Right atrium auricular region (tissue), 2 donors: ENCODE data around the gene ZNF264. TPM values are rescaled to one million over a fixed set of nuclear protein-coding genes. Genes with fewer than 3 reads are reported as not detected.
A peak's percentile ranks its signal among the peaks of the same experiment; 100 is the strongest.

Source experiments
- DNase-seq: peaks from one replicate; pipeline ENCODE4 v3.0.0-alpha.2; 2019; ENCODE audit warnings: low spot score
- H3K27ac ChIP-seq, 2 donors: fragments of 200-600 bp; sonication (generic); 1 replicate in 1 of 2; 2 replicates in 1 of 2; pipeline ENCODE4 v1.5.1; 2016 to 2019
- H3K27me3 ChIP-seq, 2 donors: fragments of 200-600 bp; sonication (generic); one replicate each; pipeline versions ENCODE4 v1.5.1 to v1.6.0; 2017 to 2019
- H3K36me3 ChIP-seq: fragments of 200-600 bp; sonication (generic); one replicate; pipeline ENCODE4 v1.5.1; 2016
- H3K4me1 ChIP-seq, 2 donors: fragments of 200-600 bp; sonication (generic); one replicate each; pipeline versions ENCODE4 v1.5.1 to v1.6.0; 2017 to 2019
- H3K4me3 ChIP-seq, 2 donors: fragments of 200-600 bp; sonication (generic); 1 replicate in 1 of 2; 2 replicates in 1 of 2; pipeline ENCODE4 v1.5.1; 2017 to 2019; ENCODE audit warnings: mild to moderate bottlenecking in 1 of 2, moderate library complexity in 1 of 2
- H3K9me3 ChIP-seq, 2 donors: fragments of 200-600 bp; sonication (generic); one replicate each; pipeline ENCODE4 v1.5.1; 2019
- total RNA-seq, 2 donors: library from RNA; depleted of rRNA; stranded (reverse); fragments of >200 nt; gene quantifications; one replicate each; pipeline ENCODE4 v1.1.0, GENCODE V29; 2016
- TF ChIP-seq, protein P1 (sequence below), 2 donors: fragments of 200-600 bp; sonication (generic); IDR thresholded peaks; one replicate each; pipeline ENCODE4 v1.5.1; 2019; ENCODE audit warnings: antibody characterized with exemption in 2 of 2

The ZNF264 gene
- total RNA-seq, 2 donors from 2014 or later = 11.5 to 23.2 TPM

DNA sequence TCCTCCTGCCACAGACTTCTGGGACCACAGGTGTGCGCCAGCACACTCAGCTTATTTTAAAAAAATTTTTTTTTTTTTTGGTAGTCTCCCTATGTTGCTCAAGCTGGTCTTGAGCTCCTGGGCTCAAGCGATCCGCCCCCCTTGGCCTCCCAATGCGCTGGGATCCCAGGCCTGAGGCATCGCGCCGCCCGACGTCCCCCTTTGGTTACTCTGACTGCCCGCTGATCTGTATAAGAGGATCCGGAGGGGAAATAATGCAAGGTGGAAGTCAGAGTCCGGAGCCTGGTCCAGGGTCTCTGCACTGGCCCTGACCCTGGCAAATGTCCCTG, 48.6 kb downstream of the ZNF264 start:
- H3K4me3 ChIP-seq = peak overlapping the region; percentile 74 to 92
- H3K36me3 ChIP-seq = peaks cover 15% of the 10 kb centered on the region
- peak overlapping the region; percentile 81 to 94 for H3K27ac ChIP-seq
- TF ChIP-seq, protein P1, sequence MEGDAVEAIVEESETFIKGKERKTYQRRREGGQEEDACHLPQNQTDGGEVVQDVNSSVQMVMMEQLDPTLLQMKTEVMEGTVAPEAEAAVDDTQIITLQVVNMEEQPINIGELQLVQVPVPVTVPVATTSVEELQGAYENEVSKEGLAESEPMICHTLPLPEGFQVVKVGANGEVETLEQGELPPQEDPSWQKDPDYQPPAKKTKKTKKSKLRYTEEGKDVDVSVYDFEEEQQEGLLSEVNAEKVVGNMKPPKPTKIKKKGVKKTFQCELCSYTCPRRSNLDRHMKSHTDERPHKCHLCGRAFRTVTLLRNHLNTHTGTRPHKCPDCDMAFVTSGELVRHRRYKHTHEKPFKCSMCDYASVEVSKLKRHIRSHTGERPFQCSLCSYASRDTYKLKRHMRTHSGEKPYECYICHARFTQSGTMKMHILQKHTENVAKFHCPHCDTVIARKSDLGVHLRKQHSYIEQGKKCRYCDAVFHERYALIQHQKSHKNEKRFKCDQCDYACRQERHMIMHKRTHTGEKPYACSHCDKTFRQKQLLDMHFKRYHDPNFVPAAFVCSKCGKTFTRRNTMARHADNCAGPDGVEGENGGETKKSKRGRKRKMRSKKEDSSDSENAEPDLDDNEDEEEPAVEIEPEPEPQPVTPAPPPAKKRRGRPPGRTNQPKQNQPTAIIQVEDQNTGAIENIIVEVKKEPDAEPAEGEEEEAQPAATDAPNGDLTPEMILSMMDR (IDR thresholded peaks at IDR 0.05) = no peak
- H3K9me3 ChIP-seq = no peaks in the 10 kb centered on the region
- H3K4me1 ChIP-seq = peaks cover 0 to 24% of the 10 kb centered on the region in 2 donors
- no peak for DNase-seq
- H3K27me3 ChIP-seq = no peaks in the 10 kb centered on the region

DNA sequence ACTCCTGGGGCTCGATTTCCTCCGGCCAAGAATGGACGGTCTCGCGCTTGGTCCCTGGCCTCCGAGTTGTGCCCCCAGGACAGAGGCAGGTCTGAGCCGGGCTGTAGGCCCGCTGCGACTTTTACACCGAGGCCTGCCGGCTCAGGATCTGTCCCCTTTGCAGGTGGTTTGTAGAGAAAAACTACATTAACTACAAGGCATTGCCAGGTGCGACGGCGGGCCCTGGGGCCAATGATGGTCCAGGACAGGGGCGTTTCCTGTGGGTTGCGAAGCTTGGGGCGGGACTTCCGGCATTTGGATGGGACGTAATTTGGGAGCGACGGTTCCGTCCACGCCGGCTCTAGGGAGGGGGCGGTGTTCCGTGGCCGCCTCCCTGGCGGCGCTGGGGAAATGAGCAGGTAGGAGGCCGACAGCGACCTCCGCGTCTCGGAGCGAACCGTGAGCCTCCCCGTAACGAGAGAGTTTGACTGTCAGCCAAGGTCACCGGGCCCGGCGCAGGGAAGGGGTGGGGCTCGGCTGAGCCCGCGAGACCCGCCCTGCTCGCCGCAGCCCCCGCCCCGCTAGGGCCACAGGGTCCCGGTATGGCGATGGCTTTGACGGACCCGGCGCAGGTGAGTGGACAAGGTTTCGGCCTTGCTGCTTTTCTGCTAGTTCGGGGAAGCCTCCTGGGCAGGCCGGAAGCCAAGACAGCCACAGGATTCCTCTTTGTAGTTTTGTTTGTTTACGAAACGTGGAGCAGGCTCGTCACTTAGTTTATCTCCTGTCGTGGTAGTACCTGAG, 49.2 kb downstream of the ZNF264 start, which contains the start of gene ZNF805:
Gene ZNF805, plus strand, starts transcription at position 322 of the 780 bp plus-strand sequence. Its CDS starts 260 bp downstream, at position 582.
- TF ChIP-seq, protein P1 (IDR thresholded peaks at IDR 0.05) = peak in 1 of 2 donors; percentile 22
- Histone ChIP-seq H3K4me1 (peaks cover 0 to 24% of the 10 kb centered on the region in 2 donors), H3K4me3 (peak within 1 kb of the TSS; percentile 74 to 92), H3K27ac (peak within 1 kb of the TSS; percentile 81 to 94), H3K27me3 (no peaks in the 10 kb centered on the region), H3K9me3 (no peaks in the 10 kb centered on the region), H3K36me3 (peaks cover 19% of the 10 kb centered on the region)
- DNase-seq = peak; percentile 94

DNA sequence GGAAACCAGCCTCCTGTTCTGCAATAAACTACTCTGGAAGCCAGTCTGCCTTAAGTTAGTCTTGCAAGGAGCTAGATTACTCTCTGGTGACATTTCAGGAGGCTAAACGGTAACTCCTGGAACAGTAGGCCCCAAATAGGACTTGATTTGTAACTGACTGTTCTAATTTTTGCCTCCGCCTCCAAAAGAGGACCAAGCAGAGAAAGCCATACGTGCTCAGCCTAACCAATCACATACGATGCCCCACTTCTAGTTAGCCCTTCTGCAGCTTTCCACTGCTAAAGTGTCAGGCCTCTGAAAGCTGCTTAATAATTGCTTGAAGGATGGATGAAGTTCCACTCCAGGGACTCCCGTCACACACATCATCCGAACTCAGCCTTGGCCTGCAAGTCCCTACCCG, 49.9 kb downstream of the ZNF264 start:
- H3K4me3 ChIP-seq = peak overlapping the region; percentile 74 to 92
- DNase-seq = peak; percentile 21
- no peaks in the 10 kb centered on the region for H3K27me3 ChIP-seq
- peaks cover 0 to 24% of the 10 kb centered on the region in 2 donors for H3K4me1 ChIP-seq
- H3K27ac ChIP-seq = peak overlapping the region; percentile 81 to 94
- TF ChIP-seq, protein P1 (IDR thresholded peaks at IDR 0.05) = no peak
- H3K9me3 ChIP-seq = no peaks in the 10 kb centered on the region
- peaks cover 19% of the 10 kb centered on the region for H3K36me3 ChIP-seq

GRCh38 chr19:57242821-57243220, 51.5 kb downstream of the ZNF264 start:
- Histone ChIP-seq H3K9me3 (no peaks in the 10 kb centered on the region), H3K4me3 (no peak overlapping the region), H3K27ac (no peak overlapping the region), H3K36me3 (peaks cover 31% of the 10 kb centered on the region), H3K27me3 (no peaks in the 10 kb centered on the region), H3K4me1 (peaks cover 0 to 24% of the 10 kb centered on the region in 2 donors)
- DNase-seq = no peak
- TF ChIP-seq, protein P1 (IDR thresholded peaks at IDR 0.05) = no peak

- H3K4me1 ChIP-seq = peaks cover 0 to 24% of the 10 kb centered on the region in 2 donors
- peaks cover 44% of the 10 kb centered on the region for H3K36me3 ChIP-seq
- H3K27me3 ChIP-seq = no peaks in the 10 kb centered on the region
- TF ChIP-seq, protein P1 (IDR thresholded peaks at IDR 0.05) = no peak
- H3K27ac ChIP-seq = no peak overlapping the region
- no peak overlapping the region for H3K4me3 ChIP-seq
- DNase-seq = no peak
- no peaks in the 10 kb centered on the region for H3K9me3 ChIP-seq
These were observed 53.2 kb downstream of the ZNF264 start for GRCh38 chr19:57244513-57244912.
